ENCODE measurements around the gene TMEM272.

Gene TMEM272

GRCh38 chr13:51844862-51845573 lies at the start of gene TMEM272:
Gene TMEM272 (minus strand): TSS chr13:51845177. CDS start chr13:51838530, 6,647 bp downstream.
- peak; percentile 63 for DNase-seq

- no peak for DNase-seq
These were observed 49.3 kb upstream of the TMEM272 start for GRCh38 chr13:51894239-51894638.

GRCh38 chr13:51892657-51893056 lies 47.7 kb upstream of the TMEM272 start:
- DNase-seq: no peak

GRCh38 chr13:51887468-51887867 lies 42.5 kb upstream of the TMEM272 start:
- no peak for DNase-seq

- DNase-seq: no peak
These were observed 40.7 kb upstream of the TMEM272 start for GRCh38 chr13:51885651-51886050.

- no peak for DNase-seq
These were observed 38.2 kb upstream of the TMEM272 start for GRCh38 chr13:51883226-51883600.

GRCh38 chr13:51882570-51883225 lies 37.7 kb upstream of the TMEM272 start:
- DNase-seq: no peak

- DNase-seq: no peak
These were observed 36.3 kb upstream of the TMEM272 start for GRCh38 chr13:51881296-51881695.

GRCh38 chr13:51879133-51879532 lies 34.2 kb upstream of the TMEM272 start:
- no peak for DNase-seq

- no peak for DNase-seq
These were observed 29.7 kb upstream of the TMEM272 start for GRCh38 chr13:51874651-51875050.

- DNase-seq: no peak
These were observed 28.9 kb upstream of the TMEM272 start for GRCh38 chr13:51873837-51874236.

- DNase-seq: no peak
These were observed 28.3 kb upstream of the TMEM272 start for GRCh38 chr13:51873117-51873798.

- DNase-seq: no peak
These were observed 25.6 kb upstream of the TMEM272 start for GRCh38 chr13:51870616-51871015.

GRCh38 chr13:51869916-51870315 lies 24.9 kb upstream of the TMEM272 start:
- DNase-seq: no peak

- no peak for DNase-seq
These were observed 22.1 kb upstream of the TMEM272 start for GRCh38 chr13:51867062-51867461.

GRCh38 chr13:51865838-51866237 lies 20.9 kb upstream of the TMEM272 start:
- no peak for DNase-seq

GRCh38 chr13:51862957-51863356 lies 18.0 kb upstream of the TMEM272 start:
- DNase-seq: peak; percentile 13

GRCh38 chr13:51861723-51862300 lies 16.8 kb upstream of the TMEM272 start, which contains the start of gene CCDC70:
Gene CCDC70 (plus strand): TSS chr13:51861969. CDS start chr13:51865412, 3,443 bp downstream.
- no peak for DNase-seq

- DNase-seq: no peak
These were observed 13.7 kb upstream of the TMEM272 start for GRCh38 chr13:51858433-51859247.

- no peak for DNase-seq
These were observed 12.0 kb upstream of the TMEM272 start for GRCh38 chr13:51856998-51857397.

- no peak for DNase-seq
These were observed 11.2 kb upstream of the TMEM272 start for GRCh38 chr13:51856027-51856736.
